Glomerular visceral epithelial cell (primary cell): Measurements from ENCODE around the gene ARHGEF9.
"Not testable (repeated sequence)": the region's sequence is repeated elsewhere in the genome, so short reads cannot be mapped to it uniquely, and the experiment has no call there.

Experiments
- DNase-seq: peaks from one replicate; pipeline ENCODE4 v3.0.0-alpha.2; 2016; ENCODE audit errors: extremely low spot score

The ARHGEF9 gene

DNA sequence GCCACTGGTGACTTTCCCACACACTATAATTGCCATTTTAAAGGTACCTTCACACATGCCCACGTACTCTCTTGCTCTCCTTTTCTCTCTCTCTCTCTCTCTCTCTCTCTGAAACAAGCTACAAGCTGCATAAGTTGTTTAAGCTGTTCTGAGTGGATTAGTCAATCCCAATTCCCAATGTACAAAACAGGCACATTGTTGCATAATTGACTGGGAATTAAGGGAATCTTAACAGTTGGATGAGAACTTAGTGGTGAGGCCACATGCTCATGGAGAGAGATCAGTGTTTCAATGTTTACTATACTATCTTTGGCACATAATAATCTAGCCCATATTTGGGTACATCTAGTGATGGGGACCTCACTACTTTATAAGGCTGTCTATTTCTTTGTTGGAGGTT is 123.3 kb downstream of the ARHGEF9 start:
- no peak for DNase-seq

DNA sequence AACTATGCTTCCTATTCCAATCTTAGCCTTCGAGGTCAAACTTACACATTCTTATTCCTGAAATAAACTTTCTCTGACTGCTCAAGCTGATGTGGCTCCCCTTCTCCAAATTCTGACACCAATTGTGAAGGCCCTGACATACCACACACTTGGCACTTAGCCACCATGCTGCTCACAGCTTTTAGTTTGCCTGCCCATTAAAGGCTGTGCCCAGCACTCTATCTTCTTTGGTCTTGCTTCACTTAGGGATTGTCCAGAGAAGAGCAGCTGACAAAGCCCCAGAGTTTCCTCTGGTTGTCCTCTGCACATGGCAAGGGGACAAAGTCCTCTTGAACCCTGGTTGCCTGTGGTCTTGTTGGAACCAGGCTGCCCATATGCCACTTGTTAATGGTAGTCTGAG is 126.1 kb downstream of the ARHGEF9 start:
- peak; percentile 1 for DNase-seq

DNA sequence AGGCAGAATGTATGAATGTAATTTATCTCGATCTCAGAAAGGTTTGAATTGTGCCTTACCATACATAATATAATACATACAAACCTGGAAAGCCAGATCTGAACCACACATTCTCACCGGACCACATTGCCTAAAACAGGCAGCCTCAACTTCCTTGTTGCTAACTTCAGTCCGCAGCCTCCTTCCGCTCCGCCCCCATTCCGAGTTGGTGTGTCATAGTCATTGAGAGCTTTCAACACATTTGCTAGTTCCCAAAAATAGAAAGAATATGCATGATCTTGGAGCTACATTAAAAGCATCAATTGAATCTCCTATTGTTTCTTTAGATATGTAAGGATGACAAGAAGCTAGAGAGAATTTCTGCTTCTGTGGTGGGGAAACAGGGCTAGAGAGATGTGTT is 127.2 kb downstream of the ARHGEF9 start:
- DNase-seq, result peak; percentile 70

DNA sequence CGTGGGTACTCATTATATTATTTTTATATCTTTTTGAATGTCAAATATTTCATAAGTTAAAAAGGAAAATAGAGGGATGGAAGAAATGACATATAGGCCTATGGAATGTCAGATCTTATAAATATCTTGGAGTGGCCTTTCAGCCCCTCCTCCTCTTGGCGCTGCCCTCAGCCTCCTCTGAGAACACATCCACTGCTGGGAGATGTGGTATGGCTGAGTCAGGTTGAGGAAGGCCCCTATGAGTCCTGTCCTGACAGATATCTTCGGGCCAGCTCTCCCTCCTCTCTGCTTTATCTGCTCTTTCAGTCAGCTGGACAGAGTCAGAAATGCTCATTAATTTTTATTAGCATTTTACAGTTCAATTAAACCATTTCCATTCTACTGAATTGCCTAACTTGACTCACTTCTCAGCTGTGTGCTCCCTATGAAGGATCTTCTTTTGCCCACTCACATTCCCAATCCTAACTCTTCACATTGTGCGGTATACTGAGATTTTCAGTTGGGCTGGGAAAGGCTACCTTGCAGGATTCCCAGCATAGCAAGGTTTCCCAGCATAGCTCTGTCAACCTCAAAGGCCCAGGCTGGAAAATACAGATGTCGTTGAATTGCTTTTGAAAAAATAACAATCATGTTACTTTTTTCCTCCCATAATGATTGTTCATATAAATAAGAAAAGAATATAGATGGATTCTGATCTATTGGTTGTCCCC is 128.0 kb downstream of the ARHGEF9 start:
- peak; percentile 67 for DNase-seq

DNA sequence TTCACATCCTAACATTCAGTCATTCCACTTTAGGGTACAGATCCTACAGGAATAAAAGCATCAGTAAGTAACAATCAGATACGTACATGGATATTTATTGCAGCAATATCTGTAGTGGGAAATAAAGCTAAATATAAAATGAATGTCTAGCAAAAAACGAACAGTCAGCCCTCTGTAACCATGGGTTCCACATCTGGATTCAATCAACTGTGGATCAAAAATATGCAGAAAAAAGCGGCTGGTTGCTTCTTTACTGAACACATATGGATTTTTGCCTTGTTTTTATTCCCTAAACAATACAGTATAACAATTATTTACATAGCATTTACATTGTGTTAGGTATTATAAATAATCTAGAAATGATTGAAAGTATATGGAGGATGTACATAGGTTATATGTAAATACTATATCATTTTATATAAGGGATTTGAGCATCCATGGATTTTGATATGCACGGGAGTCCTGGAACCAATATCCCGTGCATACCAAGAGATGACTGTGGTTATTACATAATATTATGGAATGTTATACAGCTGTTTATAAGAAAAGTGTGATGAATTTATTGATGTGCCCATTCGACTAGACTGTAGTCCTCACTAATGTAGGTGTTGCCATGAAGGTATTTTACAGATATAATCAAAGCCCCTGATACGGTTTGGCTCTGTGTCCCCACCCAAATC is 132.8 kb downstream of the ARHGEF9 start:
- no peak for DNase-seq

DNA sequence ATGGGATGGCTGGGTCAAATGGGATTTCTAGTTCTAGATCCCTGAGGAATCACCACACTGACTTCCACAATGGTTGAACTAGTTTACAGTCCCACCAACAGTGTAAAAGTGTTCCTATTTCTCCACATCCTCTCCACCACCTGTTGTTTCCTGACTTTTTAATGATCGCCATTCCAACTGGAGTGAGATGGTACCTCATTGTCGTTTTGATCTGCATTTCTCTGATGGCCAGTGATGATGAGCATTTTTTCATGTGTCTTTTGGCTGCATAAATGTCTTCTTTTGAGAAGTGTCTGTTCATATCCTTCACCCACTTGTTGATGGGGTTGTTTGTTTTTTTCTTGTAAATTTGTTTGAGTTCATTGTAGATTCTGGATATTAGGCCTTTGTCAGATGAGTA is 139.3 kb downstream of the ARHGEF9 start:
- DNase-seq, result not testable (repeated sequence)

DNA sequence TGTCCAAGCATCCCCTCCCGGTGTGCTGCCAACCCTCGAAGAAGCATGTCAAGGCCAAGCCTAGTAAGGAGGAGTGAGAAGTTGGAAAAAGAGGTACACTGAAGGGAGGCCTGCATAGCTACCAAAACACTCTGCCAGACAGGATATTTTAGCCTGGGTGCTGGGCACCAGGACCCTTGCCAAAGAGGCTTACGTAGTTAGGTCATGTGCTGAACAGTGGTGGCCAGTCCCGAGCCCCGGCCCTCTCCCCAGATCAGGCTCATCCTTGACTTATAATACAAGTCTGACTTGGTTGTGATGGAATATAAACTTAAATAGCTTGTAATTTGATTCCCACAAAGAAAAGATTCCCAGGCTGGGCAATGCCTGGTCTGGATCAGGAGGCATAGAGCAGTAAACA is 149.3 kb downstream of the ARHGEF9 start:
- DNase-seq, result no peak

DNA sequence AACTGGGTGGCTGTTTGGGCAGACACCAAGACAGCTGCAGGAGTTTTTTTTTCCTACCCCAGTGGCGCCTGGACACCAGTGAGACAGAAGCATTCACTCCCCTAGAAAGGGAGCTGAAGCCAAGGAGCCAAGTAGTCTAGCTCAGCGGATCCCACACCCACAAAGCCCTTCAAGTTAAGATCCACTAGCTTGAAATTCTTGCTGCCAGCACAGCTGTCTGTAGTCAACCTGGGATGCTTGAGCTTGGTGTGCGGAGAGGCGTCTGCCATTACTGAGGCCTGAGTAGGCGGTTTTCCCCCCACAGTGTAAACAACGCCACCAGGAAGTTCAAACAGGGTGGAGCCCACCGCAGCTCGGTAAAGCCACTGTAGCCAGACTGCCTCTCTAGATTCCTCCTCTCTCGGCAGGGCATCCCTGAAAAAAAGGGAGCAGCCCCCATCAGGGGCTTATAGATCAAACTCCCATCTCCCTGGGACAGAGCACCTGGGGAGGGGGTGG is 171.4 kb downstream of the ARHGEF9 start:
- no peak for DNase-seq

DNA sequence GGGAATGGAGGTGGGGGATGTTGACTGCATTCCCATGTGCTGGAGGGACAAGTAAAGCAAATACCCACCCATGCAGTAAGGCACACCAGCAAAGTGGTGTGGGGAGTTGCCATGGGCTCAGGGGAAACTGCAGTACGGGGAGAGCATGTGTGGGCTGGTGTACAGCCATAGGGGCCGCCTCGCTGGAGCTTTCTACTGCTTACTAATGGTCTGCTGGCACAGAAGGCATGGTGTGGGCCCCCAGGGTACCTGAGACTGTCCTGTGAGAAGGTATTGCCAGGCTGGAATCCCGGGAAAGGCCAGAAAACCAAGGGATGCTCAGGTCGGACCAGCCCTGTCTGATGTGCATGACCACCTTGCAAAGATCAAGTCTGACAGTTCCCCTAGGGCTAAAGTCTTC is 199.1 kb downstream of the ARHGEF9 start:
- DNase-seq, result no peak
